Kidney epithelial cell (primary cell): ENCODE results near the gene MYO1D. TPM values are rescaled to one million over a fixed set of nuclear protein-coding genes. Genes with fewer than 3 reads are reported as not detected.
"Not testable (repeated sequence)": the region's sequence is repeated elsewhere in the genome, so short reads cannot be mapped to it uniquely, and the experiment has no call there.

Experiments used
- DNase-seq: peaks from one replicate; pipeline ENCODE4 v3.0.0-alpha.2; 2010; ENCODE audit warnings: low read depth
- H3K27me3 ChIP-seq: 2 replicates; pipeline ENCODE4 v1.6.0; 2011; ENCODE audit warnings: low read length; ENCODE audit not compliant: control insufficient read depth, insufficient read depth
- H3K36me3 ChIP-seq: 2 replicates; pipeline ENCODE4 v1.5.1; 2011; ENCODE audit warnings: low read length; ENCODE audit not compliant: control insufficient read depth, insufficient read depth
- H3K4me3 ChIP-seq: 2 replicates; pipeline ENCODE4 v1.5.1; 2011; ENCODE audit warnings: low read depth, mild to moderate bottlenecking, control low read depth, low read length
- total RNA-seq: library from RNA; depleted of rRNA; stranded (reverse); fragments of >200 nt; gene quantifications from 2 replicates; pipeline ENCODE4 v1.2.3, GENCODE V29; 2015
- TF ChIP-seq, protein P1 (sequence below): IDR thresholded peaks from 2 replicates; pipeline ENCODE4 v1.5.1; 2011; ENCODE audit warnings: mild to moderate bottlenecking, moderate library complexity, low read length, control low read depth, inconsistent platforms; ENCODE audit not compliant: insufficient read depth, poor library complexity, severe bottlenecking

The MYO1D gene
- total RNA-seq, 1 donor from 2014 or later: 95.5 TPM

DNA sequence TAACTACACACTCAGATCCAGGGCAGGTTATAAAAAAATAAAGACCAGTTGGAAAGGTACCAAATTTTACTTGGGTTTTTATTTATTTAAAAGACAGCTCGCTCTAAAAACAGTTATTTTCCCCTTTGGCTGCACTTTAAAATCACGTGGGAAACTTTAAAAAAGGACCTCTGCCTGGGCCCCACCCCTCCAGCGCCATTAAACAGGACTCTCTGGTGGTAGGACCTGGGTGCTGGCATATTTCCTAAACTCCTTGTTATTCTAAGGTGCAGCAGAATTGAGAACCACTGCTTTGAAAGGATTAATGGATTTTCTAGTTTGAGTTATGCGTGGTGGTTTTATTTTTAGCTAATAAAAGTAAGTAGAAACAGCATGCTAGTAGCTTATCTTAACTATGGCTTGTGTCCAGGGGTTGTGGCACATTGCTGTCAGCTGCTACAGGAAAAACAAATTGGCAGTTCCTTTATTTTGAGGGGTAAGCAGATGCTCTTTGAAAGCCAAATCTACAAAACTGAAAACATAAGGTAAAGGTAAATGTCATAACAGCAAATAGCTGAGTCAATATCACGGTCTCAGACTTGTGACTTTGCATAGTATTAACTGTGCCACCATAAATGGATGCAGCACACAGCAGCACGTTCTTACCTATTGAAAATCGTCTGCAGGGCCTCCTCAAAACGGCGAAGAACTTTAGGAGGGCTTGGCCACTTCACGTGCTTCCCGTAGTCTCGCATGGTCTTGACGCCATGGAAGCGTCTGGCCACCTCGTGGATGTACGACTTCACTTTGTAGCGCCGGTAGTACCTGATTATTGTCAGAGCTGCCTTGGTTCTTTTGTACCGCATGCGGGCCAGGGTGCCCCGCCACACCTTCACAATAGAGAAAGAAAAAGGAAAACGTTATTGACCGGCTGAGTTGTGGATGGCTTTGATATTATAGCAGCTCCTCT, 218.2 kb downstream of the MYO1D start:
- no peaks in the 10 kb centered on the region for H3K36me3 ChIP-seq
- no peak overlapping the region for H3K4me3 ChIP-seq
- H3K27me3 ChIP-seq: no peaks in the 10 kb centered on the region
- TF ChIP-seq, protein P1, sequence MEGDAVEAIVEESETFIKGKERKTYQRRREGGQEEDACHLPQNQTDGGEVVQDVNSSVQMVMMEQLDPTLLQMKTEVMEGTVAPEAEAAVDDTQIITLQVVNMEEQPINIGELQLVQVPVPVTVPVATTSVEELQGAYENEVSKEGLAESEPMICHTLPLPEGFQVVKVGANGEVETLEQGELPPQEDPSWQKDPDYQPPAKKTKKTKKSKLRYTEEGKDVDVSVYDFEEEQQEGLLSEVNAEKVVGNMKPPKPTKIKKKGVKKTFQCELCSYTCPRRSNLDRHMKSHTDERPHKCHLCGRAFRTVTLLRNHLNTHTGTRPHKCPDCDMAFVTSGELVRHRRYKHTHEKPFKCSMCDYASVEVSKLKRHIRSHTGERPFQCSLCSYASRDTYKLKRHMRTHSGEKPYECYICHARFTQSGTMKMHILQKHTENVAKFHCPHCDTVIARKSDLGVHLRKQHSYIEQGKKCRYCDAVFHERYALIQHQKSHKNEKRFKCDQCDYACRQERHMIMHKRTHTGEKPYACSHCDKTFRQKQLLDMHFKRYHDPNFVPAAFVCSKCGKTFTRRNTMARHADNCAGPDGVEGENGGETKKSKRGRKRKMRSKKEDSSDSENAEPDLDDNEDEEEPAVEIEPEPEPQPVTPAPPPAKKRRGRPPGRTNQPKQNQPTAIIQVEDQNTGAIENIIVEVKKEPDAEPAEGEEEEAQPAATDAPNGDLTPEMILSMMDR: no peak
- DNase-seq: no peak

DNA sequence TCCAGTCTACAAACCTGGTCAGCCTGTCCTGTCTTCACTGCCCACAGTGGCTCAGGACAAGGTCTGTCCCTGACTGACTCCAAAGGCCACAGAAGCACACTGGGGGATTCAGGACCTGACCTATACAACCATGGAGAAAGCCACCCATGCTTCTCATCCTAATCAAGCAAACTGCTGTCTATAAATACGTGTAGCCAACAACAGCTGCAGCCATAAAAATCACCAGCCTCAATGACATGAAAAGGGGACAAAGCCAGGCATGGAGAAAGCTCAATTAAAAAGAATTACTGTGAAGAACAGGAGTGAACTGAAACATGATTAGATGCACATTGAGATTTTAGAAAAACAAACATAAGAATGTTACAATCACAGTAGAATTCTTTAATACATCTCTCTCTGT, 220.0 kb downstream of the MYO1D start:
- TF ChIP-seq, protein P1: no peak
- no peak for DNase-seq
- Histone ChIP-seq H3K27me3 (no peaks in the 10 kb centered on the region), H3K4me3 (no peak overlapping the region), H3K36me3 (no peaks in the 10 kb centered on the region)

DNA sequence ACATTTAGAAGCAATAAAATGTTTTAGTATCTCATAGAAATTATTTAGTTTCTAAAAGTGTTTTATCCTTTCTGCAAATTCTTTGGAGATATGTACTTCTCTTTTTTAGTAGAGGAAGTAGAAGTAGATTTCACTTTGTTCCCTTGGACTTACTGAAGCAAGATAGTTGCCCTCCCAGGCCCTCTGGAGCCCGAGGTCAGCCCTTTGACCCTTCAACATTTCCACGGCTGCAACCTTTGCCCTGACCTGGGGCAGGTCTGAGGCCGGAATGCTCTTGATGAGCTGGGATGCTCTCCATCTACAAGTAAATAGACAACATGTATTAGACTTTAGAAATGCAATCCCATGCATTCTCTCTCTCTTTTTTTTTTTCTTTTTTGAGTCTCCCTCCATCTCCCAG, 222.6 kb downstream of the MYO1D start:
- TF ChIP-seq, protein P1: no peak
- H3K4me3 ChIP-seq: no peak overlapping the region
- no peaks in the 10 kb centered on the region for H3K27me3 ChIP-seq
- H3K36me3 ChIP-seq: no peaks in the 10 kb centered on the region
- DNase-seq: no peak

DNA sequence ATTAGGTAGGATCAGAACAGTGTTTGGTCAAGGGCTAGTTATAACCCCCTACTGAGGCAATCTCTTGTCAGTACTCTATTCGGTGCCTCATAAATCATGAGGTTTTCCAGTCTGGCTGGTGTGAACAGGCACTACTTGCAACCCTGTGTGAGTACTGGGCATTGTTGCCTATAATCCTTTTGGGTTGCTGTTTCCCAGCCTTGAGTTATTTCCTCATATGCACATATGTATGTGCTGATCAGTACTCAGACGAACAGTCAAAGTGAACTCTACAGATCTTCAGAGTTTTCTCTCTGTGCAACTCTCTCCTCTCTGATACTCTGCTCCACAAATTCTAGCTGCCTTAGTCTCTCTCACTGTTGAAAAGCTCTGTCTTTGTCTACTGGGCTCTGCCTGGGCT, 225.8 kb downstream of the MYO1D start:
- Histone ChIP-seq H3K36me3 (no peaks in the 10 kb centered on the region), H3K27me3 (no peaks in the 10 kb centered on the region), H3K4me3 (no peak overlapping the region)
- TF ChIP-seq, protein P1: no peak
- DNase-seq: no peak

DNA sequence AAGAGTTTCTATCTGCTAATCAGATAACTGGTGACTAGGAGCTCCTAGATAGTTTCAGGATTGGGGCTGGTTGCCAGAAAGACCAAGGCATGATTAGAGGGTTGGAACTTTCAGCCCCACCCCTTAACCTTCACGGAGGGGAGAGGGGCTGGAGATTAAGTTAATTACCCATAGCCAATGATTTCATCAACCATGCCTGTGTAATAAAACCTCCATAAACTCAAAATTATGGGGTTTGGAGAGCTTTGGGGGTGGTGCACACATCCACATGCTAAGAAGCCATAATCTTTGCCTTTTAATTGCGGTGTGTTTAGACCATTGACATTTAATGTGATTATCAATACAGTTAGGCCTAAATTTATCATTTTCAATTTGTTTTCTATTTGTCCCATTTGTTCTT, 228.5 kb downstream of the MYO1D start:
- TF ChIP-seq, protein P1: no peak
- Histone ChIP-seq H3K36me3 (no peaks in the 10 kb centered on the region), H3K4me3 (no peak overlapping the region), H3K27me3 (no peaks in the 10 kb centered on the region)
- DNase-seq: no peak

DNA sequence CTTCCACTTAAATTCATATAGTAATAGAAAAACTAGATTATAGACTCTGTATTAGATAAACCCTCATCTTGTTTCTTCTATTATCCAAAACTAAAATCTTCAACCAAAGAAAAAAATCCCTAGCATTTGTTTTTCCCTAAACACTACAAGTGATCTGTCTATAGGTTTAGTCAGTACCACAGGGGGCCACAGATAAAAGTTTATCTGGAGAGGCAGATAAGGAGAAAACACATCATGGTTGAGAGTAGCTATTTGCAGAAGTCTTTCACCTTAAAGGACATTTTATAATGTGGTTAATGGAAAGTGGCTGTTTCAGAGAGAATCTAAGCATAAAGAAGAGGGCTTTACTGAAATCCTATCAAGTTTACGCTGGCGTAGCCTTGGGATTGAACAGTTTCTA, 230.0 kb downstream of the MYO1D start:
- Histone ChIP-seq H3K27me3 (no peaks in the 10 kb centered on the region), H3K4me3 (no peak overlapping the region), H3K36me3 (no peaks in the 10 kb centered on the region)
- no peak for DNase-seq
- TF ChIP-seq, protein P1: no peak

DNA sequence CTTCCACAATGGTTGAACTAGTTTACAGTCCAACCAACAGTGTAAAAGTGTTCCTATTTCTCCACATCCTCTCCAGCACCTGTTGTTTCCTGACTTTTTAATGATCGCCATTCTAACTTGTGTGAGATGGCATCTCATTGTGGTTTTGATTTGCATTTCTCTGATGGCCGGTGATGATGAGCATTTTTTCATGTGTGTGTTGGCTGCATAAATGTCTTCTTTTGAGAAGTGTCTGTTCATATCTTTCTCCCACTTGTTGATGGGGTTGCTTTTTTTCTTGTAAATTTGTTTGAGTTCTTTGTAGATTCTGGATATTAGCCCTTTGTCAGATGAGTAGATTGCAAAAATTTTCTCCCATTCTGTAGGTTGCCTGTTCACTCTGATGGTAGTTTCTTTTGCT, 235.4 kb downstream of the MYO1D start:
- DNase-seq, H3K27me3 ChIP-seq, H3K4me3 ChIP-seq, H3K36me3 ChIP-seq: not testable (repeated sequence)
